ENCODE measurements around the gene TTLL8. TPM values are rescaled to one million over a fixed set of nuclear protein-coding genes. Genes with fewer than 3 reads are reported as not detected.

Gene TTLL8
- total RNA-seq, 1 experiment from 2014 or later, result not detected

GRCh38 chr22:49975543-49976389 lies 82.3 kb downstream of the TTLL8 start:
- no peak overlapping the region; a peak in 1 of 7 replicates for H3K27ac Mint-ChIP-seq
- WGBS (ENCODE audit: extremely low coverage, insufficient read length, low lambda C conversion rate), result no CpG with 5 or more reads among the region's 17 CpGs

More at GRCh38 chr22:49975543-49976389, 82.3 kb downstream of the TTLL8 start:
- H2BK15ac ChIP-seq (ENCODE audit: low read depth, low read length), result no peak overlapping the region
- no peak overlapping the region for H2BK120ac ChIP-seq (ENCODE audit: low read depth, low read length, poor library complexity, severe bottlenecking)
- H3K4me2 ChIP-seq (ENCODE audit: insufficient read depth, insufficient read length, low read length), result no peak overlapping the region
- no peak overlapping the region for H3K56ac ChIP-seq (ENCODE audit: insufficient read length, low read depth, low read length)
- Mint-ChIP-seq H3K36me3 (ENCODE audit: insufficient read depth in 1 of 3, low read depth in 3 of 3) (peaks cover 0 to 8% (median 0%) of the 10 kb centered on the region in 3 experiments; a peak in 2 of 7 replicates), H3K4me1 (peaks cover under 1 to 5% of the 10 kb centered on the region in 2 experiments), H3K4me3 (no peak overlapping the region; a peak in 1 of 5 replicates), H3K27me3 (ENCODE audit: low read depth) (peaks cover 14% of the 10 kb centered on the region), H3K9me3 (peaks cover 8 to 11% of the 10 kb centered on the region in 2 experiments)
- H3K23ac ChIP-seq (ENCODE audit: insufficient read length, low read depth, low read length), result no peak overlapping the region
- TF ChIP-seq CTCF (conservative IDR thresholded peaks at IDR 0.05), result no peak
- no peaks in the 10 kb centered on the region for H3K23me2 ChIP-seq (ENCODE audit: insufficient read length, low read depth, low read length, poor library complexity, severe bottlenecking)
- H3K27me3 ChIP-seq (ENCODE audit: insufficient read depth, low read length), result no peaks in the 10 kb centered on the region
- no peak overlapping the region for H4K5ac ChIP-seq (ENCODE audit: insufficient read length, low read depth, low read length)
- peaks cover 3% of the 10 kb centered on the region for H4K20me1 ChIP-seq (ENCODE audit: control insufficient read depth, insufficient read depth, insufficient read length)
- no peaks in the 10 kb centered on the region for H3K79me2 ChIP-seq (ENCODE audit: insufficient read depth, low read length)
- no peak overlapping the region for H2BK12ac ChIP-seq (ENCODE audit: insufficient read length, low read depth, low read length)
- H2AFZ ChIP-seq (ENCODE audit: low read length), result no peak overlapping the region
- H3K4ac ChIP-seq (ENCODE audit: low read depth, low read length), result no peak overlapping the region
- no peak overlapping the region for H4K91ac ChIP-seq (ENCODE audit: insufficient read length, low read depth, low read length)
- no peak overlapping the region for H4K8ac ChIP-seq (replicated peaks; ENCODE audit: insufficient read length, low read depth, low read length)
- no peaks in the 10 kb centered on the region for H3K4me1 ChIP-seq (ENCODE audit: insufficient read depth, low read length)
- no peak overlapping the region for H3T11ph ChIP-seq (ENCODE audit: low read length)
- no peak overlapping the region for H2AK5ac ChIP-seq (ENCODE audit: insufficient read length, low read length)
- H3K79me1 ChIP-seq (ENCODE audit: insufficient read depth, low read depth, low read length, poor library complexity, severe bottlenecking), result no peaks in the 10 kb centered on the region
- H2BK5ac ChIP-seq (ENCODE audit: insufficient read length, low read length), result no peak overlapping the region
- H3K9ac ChIP-seq (ENCODE audit: extremely low read depth, insufficient read length, low read length), result no peak overlapping the region
- H2BK20ac ChIP-seq (ENCODE audit: low read depth, low read length, poor library complexity, severe bottlenecking), result no peak overlapping the region
- DNase-seq, result peak; percentile 60
- no peak overlapping the region for H3K18ac ChIP-seq (ENCODE audit: insufficient read length, low read depth, low read length)
- H3K9me3 ChIP-seq (ENCODE audit: control insufficient read depth, low read depth, low read length), result no peaks in the 10 kb centered on the region
- H3K14ac ChIP-seq (ENCODE audit: insufficient read depth, low read length), result no peak overlapping the region
- no peak overlapping the region for H3K27ac ChIP-seq (ENCODE audit: insufficient read length, low read depth, low read length)
